ENCODE results near the gene CD3D.

- TF ChIP-seq CTCF (IDR thresholded peaks at IDR 0.05) (no peak), BHLHE40 (IDR thresholded peaks at IDR 0.05; ENCODE audit: low read depth, low read length) (no peak), CBX2 (IDR thresholded peaks at IDR 0.05; ENCODE audit: borderline replicate concordance, low read depth) (no peak), HDAC2 (IDR thresholded peaks at IDR 0.05) (no peak), POLR2A (IDR thresholded peaks at IDR 0.05; ENCODE audit: low read length) (no peak), ESRRA (IDR thresholded peaks at IDR 0.05; ENCODE audit: borderline replicate concordance, low read length) (no peak), SMC3 (IDR thresholded peaks at IDR 0.05) (no peak), MAX (IDR thresholded peaks at IDR 0.05) (no peak), PBX3 (IDR thresholded peaks at IDR 0.05) (no peak), GATA3 (IDR thresholded peaks at IDR 0.05; ENCODE audit: borderline replicate concordance) (no peak), EP300 (IDR thresholded peaks at IDR 0.05) (no peak)
Observed at GRCh38 chr11:118334745-118335144, 7.8 kb downstream of the CD3D start.
